NOMO-1 treated with dmso at 0.1 percent for 144 hours (cell line): ENCODE results near the gene MKX.
A peak's percentile ranks its signal among the peaks of the same experiment; 100 is the strongest.

Experiments used
- DNase-seq: peaks from one replicate; lab custom pipeline; 2025; ENCODE audit not compliant: unreplicated experiment; lab: John Stamatoyannopoulos, UW

Gene MKX

GRCh38 chr10:27742195-27743011 lies 3.2 kb downstream of the MKX start:
- DNase-seq: peak; percentile 64

- no peak for DNase-seq
These were observed 4.2 kb downstream of the MKX start for GRCh38 chr10:27741173-27742091.

- DNase-seq: no peak
These were observed 9.2 kb downstream of the MKX start for GRCh38 chr10:27736396-27736795.

- no peak for DNase-seq
These were observed 15.6 kb downstream of the MKX start for GRCh38 chr10:27730041-27730440.

- DNase-seq: no peak
These were observed 17.3 kb downstream of the MKX start for GRCh38 chr10:27728338-27728737.

- DNase-seq: no peak
These were observed 21.3 kb downstream of the MKX start for GRCh38 chr10:27724287-27724686.

- DNase-seq: no peak
These were observed 22.2 kb downstream of the MKX start for GRCh38 chr10:27723436-27723835.

- no peak for DNase-seq
These were observed 25.1 kb downstream of the MKX start for GRCh38 chr10:27720529-27720928.

- DNase-seq: no peak
These were observed 26.6 kb downstream of the MKX start for GRCh38 chr10:27719052-27719451.

- DNase-seq: no peak
These were observed 27.8 kb downstream of the MKX start for GRCh38 chr10:27717861-27718260.

- no peak for DNase-seq
These were observed 28.4 kb downstream of the MKX start for GRCh38 chr10:27717224-27717623.

- DNase-seq: no peak
These were observed 29.1 kb downstream of the MKX start for GRCh38 chr10:27716521-27716920.

GRCh38 chr10:27715505-27715904 lies 30.1 kb downstream of the MKX start:
- DNase-seq: no peak

- DNase-seq: no peak
These were observed 31.3 kb downstream of the MKX start for GRCh38 chr10:27714349-27714748.

GRCh38 chr10:27713941-27714340 lies 31.7 kb downstream of the MKX start:
- DNase-seq: no peak

- DNase-seq: no peak
These were observed 35.6 kb downstream of the MKX start for GRCh38 chr10:27710014-27710413.

- no peak for DNase-seq
These were observed 36.3 kb downstream of the MKX start for GRCh38 chr10:27709304-27709703.

GRCh38 chr10:27701938-27702537 lies 43.6 kb downstream of the MKX start:
- DNase-seq: no peak

- DNase-seq: no peak
These were observed 45.8 kb downstream of the MKX start for GRCh38 chr10:27699776-27700175.

- no peak for DNase-seq
These were observed 46.7 kb downstream of the MKX start for GRCh38 chr10:27698961-27699360.

- no peak for DNase-seq
These were observed 49.2 kb downstream of the MKX start for GRCh38 chr10:27696466-27696865.

GRCh38 chr10:27695706-27696105 lies 49.9 kb downstream of the MKX start:
- no peak for DNase-seq
